HG02588 (cell line): ENCODE results near the gene FUZ.
"Not testable (repeated sequence)": the region's sequence is repeated elsewhere in the genome, so short reads cannot be mapped to it uniquely, and the experiment has no call there.

Experiments
- ATAC-seq: cut with Tn5 transposase; IDR thresholded peaks from one replicate; pipeline ENCODE4 v1.9.1; 2021; ENCODE audit warnings: mild to moderate bottlenecking, moderate library complexity; ENCODE audit not compliant: unreplicated experiment

FUZ gene

GRCh38 chr19:49833599-49833998 lies 20.5 kb upstream of the FUZ start:
- ATAC-seq: no peak

GRCh38 chr19:49832556-49832955 lies 19.5 kb upstream of the FUZ start:
- no peak for ATAC-seq

GRCh38 chr19:49831592-49831991 lies 18.5 kb upstream of the FUZ start:
- no peak for ATAC-seq

- no peak for ATAC-seq
Observed at GRCh38 chr19:49830766-49831165, 17.7 kb upstream of the FUZ start.

GRCh38 chr19:49829721-49830120 lies 16.6 kb upstream of the FUZ start:
- no peak for ATAC-seq

GRCh38 chr19:49829200-49829599 lies 16.1 kb upstream of the FUZ start:
- no peak for ATAC-seq

GRCh38 chr19:49827034-49827433 lies 13.9 kb upstream of the FUZ start:
- ATAC-seq: no peak

- ATAC-seq: no peak
Observed at GRCh38 chr19:49824662-49825061, 11.6 kb upstream of the FUZ start.

- no peak for ATAC-seq
Observed at GRCh38 chr19:49823472-49823871, 10.4 kb upstream of the FUZ start.

- ATAC-seq: no peak
Observed at GRCh38 chr19:49820125-49820524, 7.0 kb upstream of the FUZ start.

GRCh38 chr19:49819452-49820115 lies 6.5 kb upstream of the FUZ start:
- not testable (repeated sequence) for ATAC-seq

GRCh38 chr19:49818649-49819370 lies 5.7 kb upstream of the FUZ start:
- no peak for ATAC-seq

- peak; percentile 63 for ATAC-seq
Observed at GRCh38 chr19:49817964-49818648, 5.0 kb upstream of the FUZ start, which contains the start of gene MED25. MED25 (plus strand) TSS chr19:49818289; CDS start chr19:49818342, 53 bp downstream.

GRCh38 chr19:49816590-49816989 lies 3.5 kb upstream of the FUZ start:
- no peak for ATAC-seq

GRCh38 chr19:49814010-49814409 lies 918 bp upstream of the FUZ start:
- no peak for ATAC-seq

- no peak for ATAC-seq
Observed at GRCh38 chr19:49812452-49812996, 568 bp downstream of the FUZ start.

- no peak for ATAC-seq
Observed at GRCh38 chr19:49811328-49811727, 1.8 kb downstream of the FUZ start.

GRCh38 chr19:49809941-49810389 lies 3.1 kb downstream of the FUZ start:
- ATAC-seq: no peak

GRCh38 chr19:49809160-49809940 lies 3.7 kb downstream of the FUZ start:
- ATAC-seq: no peak

GRCh38 chr19:49808711-49809159 lies 4.4 kb downstream of the FUZ start:
- ATAC-seq: no peak
